ENCODE data around the gene SRPRA.

The SRPRA gene

DNA sequence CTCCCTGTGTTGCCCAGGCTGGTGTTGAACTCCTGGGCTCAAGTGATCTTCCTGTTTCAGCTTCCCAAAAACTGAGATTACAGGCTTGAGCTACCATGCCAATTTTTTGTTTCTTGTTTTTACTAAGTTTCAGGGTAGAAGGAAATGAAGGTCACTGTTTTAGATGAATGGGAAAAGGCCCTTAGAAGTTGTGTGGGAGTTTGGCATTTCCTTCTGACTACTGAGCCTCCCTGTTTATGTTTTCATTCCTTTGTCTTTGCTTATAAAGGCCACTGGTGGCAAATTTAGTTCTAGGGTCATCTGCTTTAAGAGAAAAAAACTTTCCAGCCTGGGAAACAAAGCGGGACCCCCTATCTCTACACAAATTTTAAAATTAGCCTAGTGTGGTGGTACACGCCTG is 22.1 kb downstream of the SRPRA start:
- H3K4me3 ChIP-seq (ENCODE audit: control insufficient read depth, low read depth, low read length), result no peak overlapping the region
- DNase-seq (ENCODE audit: low read depth), result no peak
- TF ChIP-seq, protein P1, sequence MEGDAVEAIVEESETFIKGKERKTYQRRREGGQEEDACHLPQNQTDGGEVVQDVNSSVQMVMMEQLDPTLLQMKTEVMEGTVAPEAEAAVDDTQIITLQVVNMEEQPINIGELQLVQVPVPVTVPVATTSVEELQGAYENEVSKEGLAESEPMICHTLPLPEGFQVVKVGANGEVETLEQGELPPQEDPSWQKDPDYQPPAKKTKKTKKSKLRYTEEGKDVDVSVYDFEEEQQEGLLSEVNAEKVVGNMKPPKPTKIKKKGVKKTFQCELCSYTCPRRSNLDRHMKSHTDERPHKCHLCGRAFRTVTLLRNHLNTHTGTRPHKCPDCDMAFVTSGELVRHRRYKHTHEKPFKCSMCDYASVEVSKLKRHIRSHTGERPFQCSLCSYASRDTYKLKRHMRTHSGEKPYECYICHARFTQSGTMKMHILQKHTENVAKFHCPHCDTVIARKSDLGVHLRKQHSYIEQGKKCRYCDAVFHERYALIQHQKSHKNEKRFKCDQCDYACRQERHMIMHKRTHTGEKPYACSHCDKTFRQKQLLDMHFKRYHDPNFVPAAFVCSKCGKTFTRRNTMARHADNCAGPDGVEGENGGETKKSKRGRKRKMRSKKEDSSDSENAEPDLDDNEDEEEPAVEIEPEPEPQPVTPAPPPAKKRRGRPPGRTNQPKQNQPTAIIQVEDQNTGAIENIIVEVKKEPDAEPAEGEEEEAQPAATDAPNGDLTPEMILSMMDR (IDR thresholded peaks at IDR 0.05; ENCODE audit: control insufficient read depth, insufficient read depth, low read depth, low read length, missing control alignments), result no peak

DNA sequence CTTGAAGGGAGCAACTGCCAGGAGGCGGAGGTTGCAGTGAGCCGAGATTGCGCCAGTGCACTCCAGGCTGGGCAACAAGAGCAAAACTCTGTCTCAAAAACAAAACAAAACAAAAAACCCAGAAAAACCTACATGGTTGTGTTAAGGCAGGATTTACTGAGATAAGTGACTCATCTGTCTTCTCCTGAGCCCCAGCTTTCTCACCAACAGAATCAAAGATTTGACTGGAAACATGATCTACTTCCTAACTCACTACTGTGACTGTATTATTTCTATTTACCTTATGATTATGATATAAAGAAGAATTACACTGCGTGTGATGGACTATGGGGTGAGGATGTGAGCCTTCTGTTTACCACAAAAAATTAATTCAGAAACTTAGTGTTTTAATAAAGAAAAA is 35.3 kb downstream of the SRPRA start:
- DNase-seq (ENCODE audit: low read depth), result no peak
- TF ChIP-seq, protein P1 (IDR thresholded peaks at IDR 0.05; ENCODE audit: control insufficient read depth, insufficient read depth, low read depth, low read length, missing control alignments), result no peak
- no peak overlapping the region for H3K4me3 ChIP-seq (ENCODE audit: control insufficient read depth, low read depth, low read length)

DNA sequence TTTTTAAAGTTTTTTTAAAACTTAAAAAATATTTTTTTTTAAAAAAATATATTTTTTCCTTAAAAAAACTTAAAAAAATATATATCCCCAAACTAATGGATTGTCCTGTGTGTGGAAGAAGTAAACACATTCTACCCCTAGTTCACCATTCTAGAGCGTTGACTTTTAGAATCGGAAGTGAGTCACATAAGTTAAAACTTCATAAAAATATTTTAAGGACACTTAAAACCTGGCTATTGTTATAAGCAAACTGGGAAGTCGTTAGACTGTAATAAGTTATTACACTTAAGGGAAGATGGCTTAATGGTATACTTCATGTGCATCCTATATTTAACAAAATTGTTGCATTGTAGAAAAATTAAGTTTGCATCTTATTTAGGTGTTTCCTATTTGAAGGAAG is 36.0 kb downstream of the SRPRA start:
- TF ChIP-seq, protein P1 (IDR thresholded peaks at IDR 0.05; ENCODE audit: control insufficient read depth, insufficient read depth, low read depth, low read length, missing control alignments), result no peak
- DNase-seq (ENCODE audit: low read depth), result no peak
- H3K4me3 ChIP-seq (ENCODE audit: control insufficient read depth, low read depth, low read length), result no peak overlapping the region

DNA sequence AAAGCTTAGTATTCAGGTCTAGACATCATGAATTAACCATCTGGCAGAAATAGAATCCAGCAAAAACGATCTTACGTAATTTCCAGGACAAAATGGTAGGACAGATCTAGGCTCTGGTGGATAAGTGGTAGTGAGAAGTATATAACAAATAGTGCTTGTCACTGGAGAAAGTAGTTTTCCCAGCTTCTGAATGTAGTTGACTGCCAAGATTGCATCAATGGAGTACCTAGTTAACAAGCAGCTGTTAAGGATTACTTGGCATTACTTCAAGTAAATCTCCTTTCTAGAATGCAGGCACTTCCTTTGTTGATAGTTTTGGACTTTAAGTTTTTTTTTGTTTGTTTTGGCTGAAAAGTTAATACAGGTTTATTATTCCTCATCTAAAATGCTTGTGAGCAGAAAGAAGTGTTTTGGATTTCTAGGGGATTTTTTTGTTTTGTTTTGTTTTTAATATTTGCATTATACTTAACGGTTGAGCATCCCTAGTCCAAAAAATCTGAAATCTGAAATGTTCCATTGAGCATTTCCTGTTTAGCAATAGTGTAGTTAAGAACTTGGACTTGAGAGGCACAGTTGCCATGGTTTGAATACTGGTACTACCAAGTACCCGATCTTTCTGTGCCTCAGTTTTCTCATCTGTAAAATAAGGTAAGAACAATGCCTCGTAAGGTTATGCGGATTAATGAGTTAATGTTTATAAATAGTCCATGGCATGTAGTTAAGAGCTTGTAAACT is 36.8 kb downstream of the SRPRA start:
- no peak overlapping the region for H3K4me3 ChIP-seq (ENCODE audit: control insufficient read depth, low read depth, low read length)
- TF ChIP-seq, protein P1 (IDR thresholded peaks at IDR 0.05; ENCODE audit: control insufficient read depth, insufficient read depth, low read depth, low read length, missing control alignments), result no peak

DNA sequence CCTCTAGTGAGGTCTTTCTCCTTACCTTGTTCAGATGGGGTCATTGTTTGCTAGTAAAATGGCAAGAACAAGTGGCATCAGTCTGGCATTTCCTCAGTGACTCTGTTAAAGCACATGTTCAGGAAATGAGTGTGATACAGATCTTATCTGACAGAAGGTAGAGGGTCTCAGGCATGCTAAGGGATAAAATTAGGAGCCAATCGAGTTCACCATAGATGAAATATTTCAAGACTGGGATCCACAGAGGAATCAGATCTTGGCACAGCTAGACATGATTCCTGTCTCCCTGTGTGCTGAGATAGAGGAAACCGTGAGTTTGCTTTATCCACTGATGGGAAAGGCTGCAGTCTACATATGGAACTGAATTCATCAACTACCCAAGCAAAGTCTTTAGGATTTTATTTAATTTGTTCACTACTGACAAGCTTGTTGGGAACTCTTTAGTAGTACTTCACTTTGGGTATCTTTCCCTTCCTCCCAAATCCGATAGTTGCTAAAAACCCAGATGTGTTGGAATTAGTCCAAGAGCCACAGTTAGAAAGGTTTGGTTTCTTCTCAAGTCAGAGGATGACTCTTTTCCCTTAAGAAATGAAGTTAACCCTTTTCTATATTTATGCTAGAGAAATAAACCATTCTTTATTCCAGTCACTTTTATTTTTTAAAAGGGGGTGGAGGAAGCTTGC is 38.7 kb downstream of the SRPRA start:
- DNase-seq (ENCODE audit: low read depth), result no peak
- TF ChIP-seq, protein P1 (IDR thresholded peaks at IDR 0.05; ENCODE audit: control insufficient read depth, insufficient read depth, low read depth, low read length, missing control alignments), result no peak
- H3K4me3 ChIP-seq (ENCODE audit: control insufficient read depth, low read depth, low read length), result no peak overlapping the region

More for the DNA sequence above, 36.8 kb downstream of the SRPRA start:
- no peak for DNase-seq (ENCODE audit: low read depth)

DNA sequence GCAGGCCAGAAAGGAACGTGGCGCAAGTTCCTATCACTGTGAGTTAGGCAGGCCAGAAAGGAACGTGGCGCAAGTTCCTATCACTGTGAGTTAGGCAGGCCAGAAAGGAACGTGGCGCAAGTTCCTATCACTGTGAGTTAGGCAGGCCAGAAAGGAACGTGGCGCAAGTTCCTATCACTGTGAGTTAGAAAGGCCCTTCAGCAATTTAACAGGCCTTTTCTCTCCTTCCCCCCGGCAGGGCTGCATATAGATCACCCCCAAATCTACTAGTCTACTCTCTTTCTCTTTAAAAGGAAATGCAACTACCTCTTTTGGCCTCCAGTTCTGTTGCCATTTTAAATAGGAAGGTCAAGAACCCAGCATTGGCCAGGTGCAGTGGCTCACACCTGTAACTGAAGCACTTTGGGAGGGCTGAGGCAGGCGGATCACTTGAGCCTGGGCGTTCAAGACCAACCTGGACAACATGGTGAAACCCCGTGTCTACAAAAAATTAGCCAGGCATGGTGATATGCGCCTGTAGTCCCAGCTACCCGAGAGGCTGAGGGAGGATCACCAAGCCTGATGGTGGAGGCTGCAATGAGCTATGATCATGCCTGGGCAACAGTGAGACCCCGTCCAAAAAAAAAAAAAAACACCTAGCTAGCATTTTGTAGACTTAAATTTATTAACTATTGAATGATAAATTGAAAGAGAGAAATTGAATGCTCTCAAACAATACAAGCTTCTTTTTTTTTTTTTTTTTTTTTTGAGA is 42.2 kb downstream of the SRPRA start:
- TF ChIP-seq, protein P1 (IDR thresholded peaks at IDR 0.05; ENCODE audit: control insufficient read depth, insufficient read depth, low read depth, low read length, missing control alignments), result no peak
- DNase-seq (ENCODE audit: low read depth), result no peak
- H3K4me3 ChIP-seq (ENCODE audit: control insufficient read depth, low read depth, low read length), result no peak overlapping the region

All from AG09309 (cell line).